CD14-positive monocyte (primary cell): ENCODE measurements around the gene RNF126. TPM values are rescaled to one million over a fixed set of nuclear protein-coding genes. Genes with fewer than 3 reads are reported as not detected.

Experiments
- DNase-seq, 3 donors: peaks; one replicate each; pipeline ENCODE4 v3.0.0-alpha.2; 2011 to 2022
- H2AFZ ChIP-seq: 2 replicates; pipeline ENCODE4 v1.6.0; 2012; ENCODE audit warnings: mild to moderate bottlenecking, low read depth, low read length, inconsistent platforms; ENCODE audit not compliant: insufficient read depth, poor library complexity, severe bottlenecking
- H3K27ac ChIP-seq, 2 donors: 1 replicate in 1 of 2; 2 replicates in 1 of 2; pipeline ENCODE4 v1.5.1; 2012 to 2013; ENCODE audit warnings: low read length in 2 of 2, control low read depth in 1 of 2, inconsistent platforms in 1 of 2, low read depth in 1 of 2, mild to moderate bottlenecking in 1 of 2
- H3K27me3 ChIP-seq, 2 donors: one replicate each; pipeline versions ENCODE4 v1.6.0 to v1.6.1; 2011 to 2013; ENCODE audit warnings: low read length in 2 of 2; ENCODE audit not compliant: control insufficient read depth in 2 of 2, insufficient read depth in 2 of 2
- H3K36me3 ChIP-seq, 2 donors: replicated peaks in 1 of 2; 1 replicate in 1 of 2; 2 replicates in 1 of 2; pipeline versions ENCODE4 v1.5.1 to v1.6.1; 2012 to 2013; ENCODE audit warnings: low read length in 2 of 2, control low read depth in 1 of 2, inconsistent platforms in 1 of 2, mild to moderate bottlenecking in 1 of 2; ENCODE audit not compliant: insufficient read depth in 2 of 2, control insufficient read depth in 1 of 2
- H3K4me1 ChIP-seq, 2 donors: 1 replicate in 1 of 2; 2 replicates in 1 of 2; pipeline versions ENCODE4 v1.5.1 to v1.6.1; 2012 to 2013; ENCODE audit warnings: low read length in 2 of 2, control low read depth in 1 of 2, inconsistent platforms in 1 of 2, mild to moderate bottlenecking in 1 of 2, moderate library complexity in 1 of 2; ENCODE audit not compliant: insufficient read depth in 2 of 2, control insufficient read depth in 1 of 2
- H3K4me2 ChIP-seq: replicated peaks from 2 replicates; pipeline ENCODE3; 2012; ENCODE audit warnings: low read length, moderate library complexity, mild to moderate bottlenecking; ENCODE audit not compliant: poor library complexity, severe bottlenecking; ENCODE audit errors: extremely low read depth
- H3K4me3 ChIP-seq, 3 experiments: fragments of 200-600 bp in 1 of 3; sonication (generic) in 1 of 3; replicated peaks in 1 of 3; 1 replicate in 2 of 3; 2 replicates in 1 of 3; pipeline ENCODE4 v1.5.1; 2011 to 2013; ENCODE audit warnings: low read length in 3 of 3, mild to moderate bottlenecking in 3 of 3, control low read depth in 2 of 3, low read depth in 2 of 3, inconsistent platforms in 1 of 3, moderate library complexity in 1 of 3
- H3K79me2 ChIP-seq: 2 replicates; pipeline ENCODE4 v1.6.0; 2012; ENCODE audit warnings: mild to moderate bottlenecking, control low read depth, inconsistent platforms, low read length, moderate library complexity; ENCODE audit not compliant: insufficient read depth
- H3K9ac ChIP-seq: 2 replicates; pipeline ENCODE4 v1.6.0; 2017; ENCODE audit warnings: low read length, mild to moderate bottlenecking; ENCODE audit not compliant: insufficient read depth, poor library complexity, severe bottlenecking
- H3K9me3 ChIP-seq, 2 donors: replicated peaks in 1 of 2; 1 replicate in 1 of 2; 2 replicates in 1 of 2; pipeline versions ENCODE4 v1.5.1 to v1.6.1; 2012 to 2013; ENCODE audit warnings: low read length in 2 of 2, control low read depth in 1 of 2; ENCODE audit not compliant: control insufficient read depth in 1 of 2, insufficient read depth in 1 of 2
- H4K20me1 ChIP-seq: 2 replicates; pipeline ENCODE4 v1.6.0; 2012; ENCODE audit warnings: mild to moderate bottlenecking, low read length, control low read depth, moderate library complexity; ENCODE audit not compliant: insufficient read depth
- H3K27ac Mint-ChIP-seq, 7 donors: one replicate each; pipeline ENCODE4 v1.8.0; 2020; ENCODE audit warnings: mild to moderate bottlenecking in 7 of 7, mixed read lengths in 7 of 7, moderate library complexity in 6 of 7, inconsistent platforms in 2 of 7
- H3K27me3 Mint-ChIP-seq, 3 donors: one replicate each; pipeline ENCODE4 v1.8.0; 2021 to 2022; ENCODE audit warnings: low read depth in 3 of 3, mild to moderate bottlenecking in 3 of 3, mixed read lengths in 3 of 3, moderate library complexity in 3 of 3, inconsistent platforms in 1 of 3
- H3K36me3 Mint-ChIP-seq, 2 donors: one replicate each; pipeline ENCODE4 v1.8.0; 2020; ENCODE audit warnings: mixed read lengths in 2 of 2, inconsistent platforms in 1 of 2, mild to moderate bottlenecking in 1 of 2
- H3K4me1 Mint-ChIP-seq: one replicate; pipeline ENCODE4 v1.8.0; 2020; ENCODE audit warnings: mild to moderate bottlenecking, mixed read lengths
- H3K4me3 Mint-ChIP-seq, 2 donors: one replicate each; pipeline ENCODE4 v1.8.0; 2020; ENCODE audit warnings: mild to moderate bottlenecking in 2 of 2, mixed read lengths in 2 of 2, moderate library complexity in 1 of 2
- H3K9me3 Mint-ChIP-seq, 7 donors: one replicate each; pipeline ENCODE4 v1.8.0; 2020 to 2022; ENCODE audit warnings: mixed read lengths in 7 of 7, mild to moderate bottlenecking in 6 of 7, moderate library complexity in 6 of 7, inconsistent platforms in 2 of 7
- CTCF ChIP-seq: fragments of 200-600 bp; IDR thresholded peaks from one replicate; pipeline ENCODE4 v1.8.0; 2022; ENCODE audit warnings: antibody characterized with exemption, mild to moderate bottlenecking
- WGBS: methylation state at CpG from one replicate; pipeline ENCODE4 v1.1.5; 2013; ENCODE audit warnings: missing lambda C conversion rate; ENCODE audit not compliant: insufficient coverage; 5-methylcytosine and 5-hydroxymethylcytosine counted together
- intact Hi-C, 2 donors: fragments of 100-400 bp; cut with micrococcal nuclease; formaldehyde crosslinking; loops; one replicate each; pipeline versions ENCODE4 v1.15.0 to v1.15.1; 2023
- polyA plus RNA-seq, 3 donors: library from polyadenylated mRNA; depleted of rRNA in 1 of 3; unstranded in 2 of 3; stranded (reverse) in 1 of 3; fragments of 300-500 nt in 2 of 3; fragments of >200 nt in 1 of 3; fragmentation: Illumina TruSeq in 2 of 3; gene quantifications; 1 replicate in 2 of 3; 2 replicates in 1 of 3; pipeline ENCODE4 v1.2.3, GENCODE V29; 2012 to 2021

The RNF126 gene
- polyA plus RNA-seq, 3 donors = 29.1 to 51.6 (median 31.6) TPM

- Histone ChIP-seq H3K27ac (peak overlapping the region; percentile 2 to 36), H3K4me3 (peak overlapping the region; percentile 3 to 75 (median 30)), H3K27me3 (peaks cover 0 to 9% of the 10 kb centered on the region in 2 donors), H3K36me3 (no peaks in the 10 kb centered on the region), H2AFZ (peak overlapping the region; percentile 87), H4K20me1 (no peaks in the 10 kb centered on the region), H3K79me2 (peaks cover 32% of the 10 kb centered on the region), H3K4me2 (peak overlapping the region; percentile 85), H3K4me1 (peaks cover 48 to 59% of the 10 kb centered on the region in 2 donors), H3K9me3 (peaks cover 0 to 3% of the 10 kb centered on the region in 2 donors), H3K9ac (peak overlapping the region; percentile 15)
- Mint-ChIP-seq H3K4me3 (peak overlapping the region; percentile 67 to 73), H3K27ac (peak overlapping the region in 5 of 7 donors; percentile 66 to 82 (median 69)), H3K9me3 (peaks cover 0 to 7% (median 3%) of the 10 kb centered on the region in 7 donors), H3K4me1 (peaks cover 38% of the 10 kb centered on the region), H3K36me3 (peaks cover 2 to 4% of the 10 kb centered on the region in 2 donors), H3K27me3 (peaks cover 10 to 16% (median 15%) of the 10 kb centered on the region in 3 donors)
- no peak for DNase-seq
- WGBS = 0% methylated on average over 3 of the region's 14 CpGs
- intact Hi-C loops = loop anchor here (1.0 to 2.0 kb wide), 3 partner anchors 24 to 42 kb away; partner anchors contain the start of gene RNF126 (in 2 of the 2)
- no peak for TF ChIP-seq CTCF
These were observed 41.4 kb upstream of the RNF126 start for GRCh38 chr19:704447-704741.

- Histone ChIP-seq H3K9me3 (peaks cover 0 to 3% of the 10 kb centered on the region in 2 donors), H3K27ac (peak overlapping the region; percentile 58 to 66), H2AFZ (peak overlapping the region; percentile 87), H3K36me3 (no peaks in the 10 kb centered on the region), H3K4me1 (peaks cover 53 to 60% of the 10 kb centered on the region in 2 donors), H3K79me2 (peaks cover 34% of the 10 kb centered on the region), H3K9ac (peak overlapping the region; percentile 53), H3K27me3 (peaks cover 0 to 9% of the 10 kb centered on the region in 2 donors), H3K4me2 (peak overlapping the region; percentile 85), H3K4me3 (peak overlapping the region; percentile 80 to 91 (median 86)), H4K20me1 (no peaks in the 10 kb centered on the region)
- H3K27ac Mint-ChIP-seq = peak overlapping the region; percentile 92 to 98 (median 96)
- intact Hi-C loops = loop anchor here (1.0 to 2.0 kb wide), 5 partner anchors 23 to 93 kb away; partner anchors contain the start of genes RNF126 (in 2 of the 2) and PTBP1 (in 1 of the 2)
- peaks cover 43% of the 10 kb centered on the region for H3K4me1 Mint-ChIP-seq
- H3K36me3 Mint-ChIP-seq = peaks cover 2 to 4% of the 10 kb centered on the region in 2 donors
- peaks cover 10 to 15% (median 15%) of the 10 kb centered on the region in 3 donors for H3K27me3 Mint-ChIP-seq
- H3K4me3 Mint-ChIP-seq = peak overlapping the region; percentile 94 to 98
- peaks cover 0 to 7% (median 3%) of the 10 kb centered on the region in 7 donors for H3K9me3 Mint-ChIP-seq
- TF ChIP-seq CTCF = no peak
- peak; percentile 90 to 94 (median 93) for DNase-seq
- WGBS = 0% methylated on average over 24 of the region's 50 CpGs
These were observed 40.8 kb upstream of the RNF126 start for GRCh38 chr19:703651-704446.
